Peyer's patch (tissue), 4 donors: ENCODE results near the gene NPM3. TPM values are rescaled to one million over a fixed set of nuclear protein-coding genes. Genes with fewer than 3 reads are reported as not detected.

Experiments
- DNase-seq, 3 donors: peaks; one replicate each; pipeline ENCODE4 v3.0.0-alpha.2; 2017 to 2019
- H3K27ac ChIP-seq, 4 donors: fragments of 200-600 bp; sonication (generic); one replicate each; pipeline ENCODE4 v1.5.1; 2016 to 2019
- H3K27me3 ChIP-seq, 2 donors: fragments of 200-600 bp; sonication (generic); one replicate each; pipeline ENCODE4 v1.5.1; 2019
- H3K36me3 ChIP-seq, 3 donors: fragments of 200-600 bp; sonication (generic); one replicate each; pipeline ENCODE4 v1.5.1; 2016 to 2019
- H3K4me1 ChIP-seq, 4 donors: fragments of 200-600 bp; sonication (generic); one replicate each; pipeline ENCODE4 v1.5.1; 2016 to 2019
- H3K4me3 ChIP-seq, 4 donors: fragments of 200-600 bp; sonication (generic); 1 replicate in 3 of 4; 2 replicates in 1 of 4; pipeline ENCODE4 v1.5.1; 2016 to 2019; ENCODE audit warnings: mild to moderate bottlenecking in 1 of 4
- H3K9me3 ChIP-seq, 4 donors: fragments of 200-600 bp; sonication (generic); one replicate each; pipeline ENCODE4 v1.5.1; 2016 to 2019; ENCODE audit warnings: mild to moderate bottlenecking in 1 of 4
- POLR2A ChIP-seq, 2 donors: fragments of 450-650 bp; IDR thresholded peaks; one replicate each; pipeline ENCODE4 v1.5.1; 2017; ENCODE audit warnings: antibody characterized with exemption in 2 of 2, mild to moderate bottlenecking in 2 of 2, moderate library complexity in 2 of 2
- total RNA-seq, 4 donors: library from RNA; depleted of rRNA; stranded (reverse); fragments of >200 nt; gene quantifications; one replicate each; pipeline ENCODE4 v1.1.0, GENCODE V29; 2016
- TF ChIP-seq, protein P1 (sequence below), 6 experiments: fragments of 450-650 bp in 4 of 6; fragments of 200-600 bp in 2 of 6; sonication (generic) in 1 of 6; IDR thresholded peaks; one replicate each; pipeline ENCODE4 v1.5.1; 2017 to 2019; ENCODE audit warnings: antibody characterized with exemption in 6 of 6, mild to moderate bottlenecking in 3 of 6, moderate library complexity in 1 of 6

Gene NPM3
- total RNA-seq, 4 donors from 2014 or later = 7.7 to 25.6 (median 11.2) TPM

DNA sequence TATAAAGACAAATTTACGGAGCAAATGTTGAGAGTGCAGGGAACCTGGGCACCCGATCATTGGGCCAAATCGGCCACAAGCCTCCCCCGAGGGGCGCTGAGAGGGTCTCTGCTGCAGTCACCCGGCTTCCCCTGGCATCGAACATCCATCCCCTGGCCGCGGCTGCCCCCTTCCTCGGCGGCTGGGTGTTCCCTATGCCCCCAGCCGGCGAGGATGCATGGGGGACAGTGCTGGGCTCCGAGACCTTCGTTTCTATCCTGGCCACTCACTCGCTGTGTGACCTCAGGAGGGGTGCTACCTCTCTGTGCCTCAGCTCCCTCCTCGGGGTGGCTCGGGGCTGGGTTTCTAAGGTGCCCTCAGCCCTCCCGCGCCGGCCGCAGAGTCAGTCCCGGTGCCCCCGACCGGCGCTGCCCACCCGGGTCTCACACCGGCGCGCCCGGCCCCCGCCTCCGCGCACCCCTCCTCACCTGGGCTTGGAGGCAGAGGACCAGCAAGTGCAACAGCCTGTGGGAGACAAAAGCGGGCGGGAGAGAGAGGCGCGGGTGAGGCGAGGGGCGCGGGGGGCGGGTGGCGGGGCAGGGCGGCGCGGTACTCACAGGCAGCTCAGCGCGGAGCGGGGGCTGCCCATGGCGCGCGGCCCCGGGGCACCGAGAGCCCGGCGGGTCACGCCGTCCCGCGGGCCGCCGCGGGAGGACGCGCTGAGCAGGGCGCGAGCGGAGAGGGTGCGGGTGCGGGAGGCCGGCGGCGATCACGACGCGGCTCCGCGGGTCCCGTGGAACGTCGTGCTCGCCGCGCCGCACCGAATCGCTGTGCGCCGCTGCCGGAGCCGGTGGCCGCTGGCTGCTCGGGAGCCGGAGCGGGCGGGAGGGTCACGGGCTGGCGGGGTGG, 7.7 kb downstream of the NPM3 start, which contains the start of gene FGF8:
FGF8 (minus strand) TSS at position 842 of the 888 bp plus-strand sequence; CDS start at position 628, 214 bp downstream.
- Histone ChIP-seq H3K9me3 (no peaks in the 10 kb centered on the region), H3K27me3 (peaks cover 0 to 52% of the 10 kb centered on the region in 2 donors), H3K4me1 (peaks cover 3 to 41% (median 26%) of the 10 kb centered on the region in 4 donors), H3K27ac (no peak within 1 kb of the TSS), H3K4me3 (peak within 1 kb of the TSS in 3 of 4 donors; percentile 14 to 41 (median 37)), H3K36me3 (no peaks in the 10 kb centered on the region)
- TF ChIP-seq, protein P1, sequence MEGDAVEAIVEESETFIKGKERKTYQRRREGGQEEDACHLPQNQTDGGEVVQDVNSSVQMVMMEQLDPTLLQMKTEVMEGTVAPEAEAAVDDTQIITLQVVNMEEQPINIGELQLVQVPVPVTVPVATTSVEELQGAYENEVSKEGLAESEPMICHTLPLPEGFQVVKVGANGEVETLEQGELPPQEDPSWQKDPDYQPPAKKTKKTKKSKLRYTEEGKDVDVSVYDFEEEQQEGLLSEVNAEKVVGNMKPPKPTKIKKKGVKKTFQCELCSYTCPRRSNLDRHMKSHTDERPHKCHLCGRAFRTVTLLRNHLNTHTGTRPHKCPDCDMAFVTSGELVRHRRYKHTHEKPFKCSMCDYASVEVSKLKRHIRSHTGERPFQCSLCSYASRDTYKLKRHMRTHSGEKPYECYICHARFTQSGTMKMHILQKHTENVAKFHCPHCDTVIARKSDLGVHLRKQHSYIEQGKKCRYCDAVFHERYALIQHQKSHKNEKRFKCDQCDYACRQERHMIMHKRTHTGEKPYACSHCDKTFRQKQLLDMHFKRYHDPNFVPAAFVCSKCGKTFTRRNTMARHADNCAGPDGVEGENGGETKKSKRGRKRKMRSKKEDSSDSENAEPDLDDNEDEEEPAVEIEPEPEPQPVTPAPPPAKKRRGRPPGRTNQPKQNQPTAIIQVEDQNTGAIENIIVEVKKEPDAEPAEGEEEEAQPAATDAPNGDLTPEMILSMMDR (IDR thresholded peaks at IDR 0.05) = no peak
- TF ChIP-seq POLR2A (IDR thresholded peaks at IDR 0.05) = no peak
- peak in 1 of 3 donors; percentile 33 for DNase-seq

DNA sequence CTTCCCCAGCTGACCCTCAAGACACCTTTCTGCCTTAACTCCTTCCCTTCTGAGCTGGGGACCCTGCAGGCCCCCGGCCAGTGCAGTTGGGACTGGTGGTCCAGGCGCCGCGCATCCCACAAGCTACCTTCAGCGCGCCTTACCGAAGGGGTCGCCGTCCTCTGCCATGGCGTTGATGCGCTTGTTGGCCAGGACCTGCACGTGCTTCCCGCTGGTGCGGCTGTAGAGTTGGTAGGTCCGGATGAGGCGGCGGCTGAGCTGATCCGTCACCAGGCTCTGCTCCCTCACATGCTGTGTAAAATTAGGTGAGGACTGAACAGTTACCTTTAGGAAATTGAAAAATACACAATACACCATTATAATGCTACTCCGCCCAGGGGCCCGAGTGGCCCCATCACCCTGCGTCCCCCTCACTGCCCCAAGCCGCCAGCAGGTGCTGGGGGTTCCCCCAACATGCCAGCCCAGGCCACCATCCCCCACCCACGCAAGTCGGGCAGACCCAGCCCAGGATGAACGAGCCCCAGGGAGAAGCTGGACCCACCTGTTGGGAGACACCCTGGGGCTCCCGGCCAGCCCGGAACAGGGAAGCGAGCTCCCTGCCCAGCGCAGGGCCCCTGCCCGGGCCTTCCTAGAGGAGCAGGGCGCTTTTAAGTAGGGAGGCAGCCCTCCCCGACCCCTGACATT, 8.5 kb downstream of the NPM3 start:
- no peak for TF ChIP-seq POLR2A (IDR thresholded peaks at IDR 0.05)
- TF ChIP-seq, protein P1 (IDR thresholded peaks at IDR 0.05) = no peak

DNA sequence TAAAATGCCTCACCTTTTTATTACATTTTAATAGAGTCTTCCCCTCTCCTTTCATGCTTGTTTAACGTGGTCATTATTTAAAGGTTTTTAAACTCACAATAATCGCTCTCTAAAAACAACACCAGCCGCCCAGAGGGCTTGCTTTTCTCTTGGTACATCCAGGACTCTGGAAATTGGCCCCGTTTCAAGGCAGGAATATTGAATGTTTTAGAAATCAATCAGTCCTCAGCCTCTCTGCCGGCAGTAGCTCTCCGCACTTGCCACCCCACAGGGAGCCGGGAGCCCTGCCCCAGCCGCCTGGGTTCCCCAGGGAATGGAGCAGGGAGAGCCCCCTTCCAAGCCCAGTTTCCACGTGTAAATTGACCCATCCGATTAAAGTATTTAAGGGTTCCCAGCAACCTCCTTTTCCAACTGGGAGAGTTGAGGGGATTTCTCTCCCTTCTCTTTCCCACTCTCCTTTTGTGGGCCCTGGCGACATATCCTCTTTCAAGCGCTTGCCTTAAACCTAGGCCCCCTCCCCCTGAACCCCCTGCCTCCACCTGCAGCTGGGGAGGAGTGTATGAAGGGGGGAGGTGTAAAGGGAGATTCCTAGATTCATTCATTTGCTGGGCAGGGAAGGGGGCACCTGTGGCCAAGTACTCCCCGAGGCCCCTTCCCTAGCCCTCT, 9.2 kb downstream of the NPM3 start:
- Histone ChIP-seq H3K4me1 (peaks cover 0 to 28% (median 17%) of the 10 kb centered on the region in 4 donors), H3K4me3 (no peak overlapping the region), H3K27me3 (peaks cover 0 to 52% of the 10 kb centered on the region in 2 donors), H3K36me3 (no peaks in the 10 kb centered on the region), H3K27ac (no peak overlapping the region), H3K9me3 (no peaks in the 10 kb centered on the region)
- TF ChIP-seq, protein P1 (IDR thresholded peaks at IDR 0.05) = no peak
- no peak for TF ChIP-seq POLR2A (IDR thresholded peaks at IDR 0.05)
- no peak for DNase-seq

More for the DNA sequence above, 8.5 kb downstream of the NPM3 start:
- H3K9me3 ChIP-seq = no peaks in the 10 kb centered on the region
- no peaks in the 10 kb centered on the region for H3K36me3 ChIP-seq
- peaks cover 3 to 35% (median 20%) of the 10 kb centered on the region in 4 donors for H3K4me1 ChIP-seq
- H3K4me3 ChIP-seq = no peak overlapping the region
- H3K27ac ChIP-seq = no peak overlapping the region
- DNase-seq = peak in 1 of 3 donors; percentile 44
- H3K27me3 ChIP-seq = peaks cover 0 to 52% of the 10 kb centered on the region in 2 donors

DNA sequence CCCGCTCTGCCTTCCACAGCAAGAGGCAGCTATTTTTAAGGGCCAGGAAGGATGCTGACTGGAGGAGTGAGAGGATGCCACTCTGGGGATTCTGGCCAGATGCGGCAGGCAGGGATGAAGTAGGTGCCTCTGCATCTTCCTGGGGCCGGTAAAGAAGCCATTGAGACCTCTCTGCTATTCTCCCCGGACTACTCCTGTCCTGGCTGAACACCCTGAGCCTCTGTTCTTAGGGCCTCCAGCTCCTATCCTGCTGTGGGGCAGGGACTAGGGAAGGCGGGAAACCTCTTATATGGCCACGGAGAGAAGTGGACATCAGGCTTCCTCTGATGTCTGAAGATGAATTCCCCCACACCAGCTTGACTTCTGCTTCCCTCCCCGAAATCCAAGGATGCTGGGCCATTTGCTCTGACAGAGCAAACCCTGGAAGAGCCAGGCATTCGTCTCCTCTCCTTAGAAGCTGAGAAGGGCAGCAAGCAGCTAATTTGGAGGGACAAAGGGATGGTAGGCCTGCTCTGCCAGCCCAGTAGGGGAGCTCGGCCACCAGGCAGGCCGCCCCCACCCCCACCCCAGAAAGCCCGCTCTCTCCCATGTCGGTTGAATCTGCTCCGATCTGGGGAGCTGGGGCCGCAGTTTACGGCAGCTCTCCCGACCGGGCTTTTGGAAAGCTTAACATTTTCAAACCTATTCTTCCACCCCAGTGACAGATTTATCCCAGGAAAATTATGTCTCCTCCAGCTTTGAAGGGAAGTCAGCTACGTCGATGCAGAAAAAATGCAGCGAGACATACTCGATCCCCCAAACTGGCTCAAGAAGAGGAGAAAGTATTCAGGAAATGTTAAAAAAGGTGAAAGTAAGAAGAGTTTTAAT, 10.1 kb downstream of the NPM3 start:
- DNase-seq = no peak
- TF ChIP-seq, protein P1 (IDR thresholded peaks at IDR 0.05) = no peak
- TF ChIP-seq POLR2A (IDR thresholded peaks at IDR 0.05) = no peak
- Histone ChIP-seq H3K36me3 (no peaks in the 10 kb centered on the region), H3K4me1 (peaks cover 0 to 19% (median 14%) of the 10 kb centered on the region in 4 donors), H3K27ac (no peak overlapping the region), H3K4me3 (no peak overlapping the region), H3K27me3 (peaks cover 0 to 52% of the 10 kb centered on the region in 2 donors), H3K9me3 (no peaks in the 10 kb centered on the region)
